OCI-LY1 (cell line): ENCODE measurements around the gene RAD21L1.

Source experiments
- H2AFZ ChIP-seq: fragments of 200-600 bp; sonication (generic), shearing (Covaris generic); 2 replicates; pipeline ENCODE4 v1.6.0; 2014; ENCODE audit warnings: antibody characterized with exemption, mild to moderate bottlenecking, low read length
- H3F3A ChIP-seq: fragments of 200-600 bp; sonication (generic), shearing (Covaris generic); 2 replicates; pipeline ENCODE4 v1.6.0; 2014; ENCODE audit warnings: mild to moderate bottlenecking, antibody characterized with exemption, low read length, moderate library complexity; ENCODE audit not compliant: insufficient read depth
- H3K27ac ChIP-seq: fragments of 200-600 bp; sonication (generic); 2 replicates; pipeline ENCODE4 v1.5.1; 2014; ENCODE audit warnings: low read length, mixed run types, mild to moderate bottlenecking, low read depth; ENCODE audit not compliant: poor library complexity, severe bottlenecking
- H3K27me3 ChIP-seq: fragments of 200-600 bp; sonication (generic); 2 replicates; pipeline ENCODE4 v1.6.0; 2014; ENCODE audit warnings: antibody characterized with exemption, mild to moderate bottlenecking, low read length, moderate library complexity; ENCODE audit not compliant: insufficient read depth
- H3K36me3 ChIP-seq: fragments of 200-600 bp; sonication (generic); 2 replicates; pipeline ENCODE4 v1.6.1; 2014; ENCODE audit warnings: mild to moderate bottlenecking, antibody characterized with exemption, low read length, moderate library complexity, mixed read lengths; ENCODE audit not compliant: insufficient read depth
- H3K4me1 ChIP-seq: fragments of 200-600 bp; sonication (generic); 2 replicates; pipeline ENCODE4 v1.5.1; 2014; ENCODE audit warnings: mild to moderate bottlenecking, low read length, moderate library complexity; ENCODE audit not compliant: insufficient read depth, severe bottlenecking
- H3K4me2 ChIP-seq: fragments of 200-600 bp; sonication (generic), shearing (Covaris generic); 2 replicates; pipeline ENCODE4 v1.6.1; 2014; ENCODE audit warnings: low read length
- H3K4me3 ChIP-seq: fragments of 200-600 bp; sonication (generic); 2 replicates; pipeline ENCODE4 v1.5.1; 2014; ENCODE audit warnings: low read length, low read depth, mild to moderate bottlenecking, mixed read lengths; ENCODE audit not compliant: poor library complexity, severe bottlenecking
- H3K79me2 ChIP-seq: fragments of 200-600 bp; shearing (Covaris generic); 2 replicates; pipeline ENCODE4 v1.6.1; 2016; ENCODE audit warnings: mixed run types, low read length, mixed read lengths; ENCODE audit not compliant: insufficient read depth
- H3K9ac ChIP-seq: fragments of 200-600 bp; sonication (generic), shearing (Covaris generic); 2 replicates; pipeline ENCODE4 v1.6.1; 2014; ENCODE audit warnings: mild to moderate bottlenecking, low read length, mixed read lengths
- H3K9me2 ChIP-seq: fragments of 200-600 bp; sonication (generic), shearing (Covaris generic); 2 replicates; pipeline ENCODE4 v1.6.1; 2014; ENCODE audit warnings: low read depth, mild to moderate bottlenecking, low read length, mixed read lengths
- H3K9me3 ChIP-seq: fragments of 200-600 bp; shearing (Covaris generic); 2 replicates; pipeline ENCODE4 v1.6.1; 2014; ENCODE audit warnings: low read length, mixed read lengths
- H4K20me1 ChIP-seq: fragments of 200-600 bp; sonication (generic), shearing (Covaris generic); 2 replicates; pipeline ENCODE4 v1.6.0; 2016; ENCODE audit warnings: mild to moderate bottlenecking, low read length; ENCODE audit not compliant: insufficient read depth
- EZH2 ChIP-seq: fragments of 200-600 bp; sonication (generic), shearing (Covaris generic); IDR thresholded peaks from 2 replicates; pipeline ENCODE4 v1.8.0; 2017; ENCODE audit warnings: borderline replicate concordance, mixed run types, mild to moderate bottlenecking, antibody characterized with exemption, low read length, moderate library complexity, mixed read lengths
- TF ChIP-seq, protein P1 (sequence below): fragments of 200-600 bp; sonication (generic), shearing (Covaris generic); IDR thresholded peaks from 2 replicates; pipeline ENCODE4 v1.5.1; 2017; ENCODE audit warnings: mild to moderate bottlenecking, antibody characterized with exemption, low read length, moderate library complexity, mixed read lengths

RAD21L1 gene

DNA sequence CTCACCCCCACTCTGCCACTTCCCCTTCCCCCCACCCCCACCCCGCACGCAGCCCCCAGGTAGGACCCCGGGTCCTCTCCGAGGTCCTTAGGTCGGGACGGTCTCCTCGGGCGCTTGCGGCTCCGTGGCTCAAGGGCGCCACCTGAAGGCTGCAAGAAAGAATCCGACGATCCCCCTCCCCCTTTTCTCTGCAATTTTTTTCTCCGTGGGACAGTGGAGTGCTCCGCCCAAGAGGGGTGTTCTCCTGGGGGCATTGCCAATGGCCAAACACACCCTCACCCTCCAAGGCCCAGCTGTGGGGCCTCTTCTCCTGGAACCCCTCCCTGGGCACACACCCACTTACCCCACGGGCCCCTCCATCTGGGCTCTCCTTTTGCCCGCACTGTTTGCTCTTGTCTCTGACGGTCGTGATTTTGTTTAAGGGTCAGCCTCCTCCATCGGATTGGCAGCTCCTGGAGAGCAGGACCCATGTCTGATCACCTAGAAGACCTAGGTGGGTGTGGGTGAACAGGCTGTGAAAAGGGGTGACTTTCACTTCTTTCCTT is 40.0 kb upstream of the RAD21L1 start:
- Histone ChIP-seq H2AFZ (no peak overlapping the region), H3K36me3 (no peaks in the 10 kb centered on the region), H3K4me1 (no peaks in the 10 kb centered on the region), H4K20me1 (no peaks in the 10 kb centered on the region), H3K9me2 (no peaks in the 10 kb centered on the region), H3K79me2 (no peaks in the 10 kb centered on the region), H3K4me2 (peak overlapping the region; percentile 48; the same call in 1 of the 2 replicates), H3F3A (no peaks in the 10 kb centered on the region), H3K9ac (no peak overlapping the region), H3K27ac (no peak overlapping the region), H3K9me3 (no peaks in the 10 kb centered on the region), H3K4me3 (peak overlapping the region; percentile 27), H3K27me3 (no peaks in the 10 kb centered on the region)
- TF ChIP-seq, protein P1, sequence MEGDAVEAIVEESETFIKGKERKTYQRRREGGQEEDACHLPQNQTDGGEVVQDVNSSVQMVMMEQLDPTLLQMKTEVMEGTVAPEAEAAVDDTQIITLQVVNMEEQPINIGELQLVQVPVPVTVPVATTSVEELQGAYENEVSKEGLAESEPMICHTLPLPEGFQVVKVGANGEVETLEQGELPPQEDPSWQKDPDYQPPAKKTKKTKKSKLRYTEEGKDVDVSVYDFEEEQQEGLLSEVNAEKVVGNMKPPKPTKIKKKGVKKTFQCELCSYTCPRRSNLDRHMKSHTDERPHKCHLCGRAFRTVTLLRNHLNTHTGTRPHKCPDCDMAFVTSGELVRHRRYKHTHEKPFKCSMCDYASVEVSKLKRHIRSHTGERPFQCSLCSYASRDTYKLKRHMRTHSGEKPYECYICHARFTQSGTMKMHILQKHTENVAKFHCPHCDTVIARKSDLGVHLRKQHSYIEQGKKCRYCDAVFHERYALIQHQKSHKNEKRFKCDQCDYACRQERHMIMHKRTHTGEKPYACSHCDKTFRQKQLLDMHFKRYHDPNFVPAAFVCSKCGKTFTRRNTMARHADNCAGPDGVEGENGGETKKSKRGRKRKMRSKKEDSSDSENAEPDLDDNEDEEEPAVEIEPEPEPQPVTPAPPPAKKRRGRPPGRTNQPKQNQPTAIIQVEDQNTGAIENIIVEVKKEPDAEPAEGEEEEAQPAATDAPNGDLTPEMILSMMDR: peak; percentile 68
- TF ChIP-seq EZH2: no peak

- no peak overlapping the region for H3K9ac ChIP-seq
- H3K79me2 ChIP-seq: no peaks in the 10 kb centered on the region
- H3K27ac ChIP-seq: no peak overlapping the region
- H3K27me3 ChIP-seq: no peaks in the 10 kb centered on the region
- H3K36me3 ChIP-seq: no peaks in the 10 kb centered on the region
- H3K4me1 ChIP-seq: no peaks in the 10 kb centered on the region
- no peaks in the 10 kb centered on the region for H3K9me2 ChIP-seq
- H3K9me3 ChIP-seq: no peaks in the 10 kb centered on the region
- TF ChIP-seq, protein P1: no peak
- TF ChIP-seq EZH2: no peak
- H3K4me3 ChIP-seq: no peak overlapping the region
- no peak overlapping the region for H3K4me2 ChIP-seq
- H4K20me1 ChIP-seq: no peaks in the 10 kb centered on the region
- no peaks in the 10 kb centered on the region for H3F3A ChIP-seq
- H2AFZ ChIP-seq: no peak overlapping the region
Measured at GRCh38 chr20:1186367-1186991, 39.4 kb upstream of the RAD21L1 start.

DNA sequence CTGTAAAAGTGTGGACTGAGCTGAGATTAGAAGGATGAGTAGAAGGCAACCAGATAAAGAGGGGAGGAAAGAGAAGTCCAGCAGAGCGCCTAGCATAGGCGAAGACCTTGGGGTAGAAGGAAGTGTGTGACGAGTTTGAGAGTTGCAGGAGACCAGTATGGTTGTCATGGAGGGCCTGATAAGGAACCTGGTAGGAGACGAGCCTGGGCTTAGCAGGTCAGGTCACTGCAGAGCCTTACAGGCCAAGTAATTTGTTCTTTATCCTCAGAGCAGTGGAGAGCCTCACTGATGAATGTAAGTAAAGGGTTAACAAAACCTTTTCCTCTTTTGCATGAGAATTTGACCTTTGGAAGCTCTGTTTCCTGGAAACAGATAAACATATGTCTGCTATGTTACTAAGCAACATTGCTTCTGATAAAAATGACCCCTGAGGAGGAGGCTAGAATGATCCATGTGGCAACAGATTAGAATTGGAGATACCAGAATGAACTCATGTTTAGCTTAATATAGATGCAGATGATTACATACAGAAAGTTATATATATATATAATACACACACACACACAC is 38.2 kb upstream of the RAD21L1 start:
- Histone ChIP-seq H3K27me3 (no peaks in the 10 kb centered on the region), H3K4me3 (no peak overlapping the region), H4K20me1 (no peaks in the 10 kb centered on the region), H3F3A (no peaks in the 10 kb centered on the region), H3K36me3 (no peaks in the 10 kb centered on the region), H3K9me3 (no peaks in the 10 kb centered on the region), H3K9ac (no peak overlapping the region), H3K4me1 (no peaks in the 10 kb centered on the region), H3K9me2 (no peaks in the 10 kb centered on the region), H2AFZ (no peak overlapping the region), H3K79me2 (no peaks in the 10 kb centered on the region), H3K27ac (no peak overlapping the region), H3K4me2 (no peak overlapping the region)
- TF ChIP-seq, protein P1: no peak
- TF ChIP-seq EZH2: no peak
